Skeletal muscle satellite cell (primary cell): ENCODE measurements around the gene CMBL. TPM values are rescaled to one million over a fixed set of nuclear protein-coding genes. Genes with fewer than 3 reads are reported as not detected.

Experiments
- H3K27me3 ChIP-seq: 2 replicates; pipeline ENCODE4 v1.7.0; 2013; ENCODE audit warnings: low read length; ENCODE audit not compliant: control insufficient read depth, insufficient read depth
- H3K36me3 ChIP-seq: 2 replicates; pipeline ENCODE4 v1.7.0; 2013; ENCODE audit warnings: mild to moderate bottlenecking, control low read depth, low read length; ENCODE audit not compliant: insufficient read depth
- H3K4me1 ChIP-seq: 2 replicates; pipeline ENCODE4 v1.7.0; 2013; ENCODE audit warnings: low read length; ENCODE audit not compliant: control insufficient read depth, insufficient read depth
- H3K4me2 ChIP-seq: 2 replicates; pipeline ENCODE4 v1.7.0; 2013; ENCODE audit warnings: mild to moderate bottlenecking, low read length
- H3K4me3 ChIP-seq: 2 replicates; pipeline ENCODE4 v1.7.0; 2013; ENCODE audit warnings: low read length
- H3K9ac ChIP-seq: 2 replicates; pipeline ENCODE4 v1.7.0; 2013; ENCODE audit warnings: mild to moderate bottlenecking, low read depth, low read length, moderate library complexity
- H3K9me3 ChIP-seq: replicated peaks from 2 replicates; pipeline ENCODE4 v1.7.0; 2013; ENCODE audit warnings: mild to moderate bottlenecking, control low read depth, low read length
- small RNA-seq: library from RNA; depleted of rRNA; stranded (forward); fragments of <200 nt; gene quantifications from one replicate; pipeline ENCODE3, GENCODE V24; 2012

Gene CMBL

DNA sequence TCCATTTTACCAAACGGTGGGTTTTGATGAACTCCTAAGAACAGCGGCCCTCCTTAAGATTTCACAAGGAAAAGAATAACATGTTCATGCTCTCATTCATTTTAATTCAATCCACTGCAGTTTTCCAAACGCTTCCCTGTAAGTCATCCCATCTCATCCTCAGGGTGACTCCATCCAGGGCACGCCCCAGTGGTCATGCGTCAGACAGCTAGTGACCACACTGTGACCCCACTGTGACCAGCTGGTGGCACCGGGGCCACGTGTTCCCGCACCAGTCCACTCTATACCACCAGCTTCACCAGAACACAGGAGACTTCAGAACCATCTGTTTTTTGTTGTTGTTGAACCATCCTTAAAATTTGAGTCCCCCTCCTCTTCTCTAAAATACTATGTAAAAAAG lies 72.4 kb downstream of the CMBL start:
- H3K27me3 ChIP-seq: no peaks in the 10 kb centered on the region
- peaks cover 30% of the 10 kb centered on the region for H3K4me1 ChIP-seq
- H3K4me3 ChIP-seq: no peak overlapping the region
- H3K9me3 ChIP-seq: no peaks in the 10 kb centered on the region
- no peak overlapping the region for H3K9ac ChIP-seq
- H3K36me3 ChIP-seq: peaks cover 2% of the 10 kb centered on the region
- H3K4me2 ChIP-seq: no peak overlapping the region

DNA sequence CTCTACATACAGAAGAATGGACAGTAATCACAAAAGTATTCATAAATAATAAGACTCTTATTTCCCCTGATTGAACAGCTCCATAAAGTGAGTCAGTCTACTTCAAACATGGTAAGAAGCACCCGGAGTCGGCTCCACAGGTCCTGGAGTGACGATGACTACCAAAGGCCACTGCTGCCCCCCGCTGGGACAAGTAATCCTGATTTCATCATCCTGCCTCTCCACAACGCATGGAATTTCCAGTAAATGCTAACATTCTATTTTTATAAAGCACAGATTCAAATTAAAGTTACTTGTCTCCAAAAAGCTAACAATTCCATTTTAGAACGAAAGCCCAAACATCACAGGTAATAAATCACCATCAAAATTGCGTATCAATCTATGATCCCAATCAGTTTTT lies 74.2 kb downstream of the CMBL start:
- H3K9me3 ChIP-seq: no peaks in the 10 kb centered on the region
- no peak overlapping the region for H3K4me3 ChIP-seq
- H3K4me2 ChIP-seq: peak overlapping the region; percentile 59
- H3K9ac ChIP-seq: peak overlapping the region; percentile 74
- H3K36me3 ChIP-seq: peaks cover 2% of the 10 kb centered on the region
- no peaks in the 10 kb centered on the region for H3K27me3 ChIP-seq
- H3K4me1 ChIP-seq: peaks cover 48% of the 10 kb centered on the region

DNA sequence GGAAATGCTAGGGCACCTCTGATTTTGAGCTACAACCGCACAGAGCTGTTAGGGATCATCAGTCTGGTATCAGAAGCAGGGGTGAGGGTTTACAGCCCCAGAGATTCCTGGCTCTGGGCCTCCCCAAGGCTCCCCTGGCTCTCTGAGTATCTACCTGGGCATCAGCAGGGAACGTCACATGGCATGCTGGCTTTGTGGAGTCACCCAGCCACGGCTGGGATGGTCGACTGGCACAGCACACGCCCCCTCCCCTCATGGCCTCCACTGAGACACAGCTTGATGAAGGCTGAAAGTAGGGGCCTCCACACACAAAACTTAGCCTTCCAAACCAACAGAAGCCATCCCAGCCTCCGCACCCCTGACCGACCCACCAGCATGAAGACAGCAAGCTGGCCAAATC lies 74.7 kb downstream of the CMBL start:
- peaks cover 2% of the 10 kb centered on the region for H3K36me3 ChIP-seq
- peak overlapping the region; percentile 45 for H3K4me2 ChIP-seq
- no peak overlapping the region for H3K4me3 ChIP-seq
- no peaks in the 10 kb centered on the region for H3K27me3 ChIP-seq
- H3K9me3 ChIP-seq: no peaks in the 10 kb centered on the region
- peak overlapping the region; percentile 17 for H3K9ac ChIP-seq
- H3K4me1 ChIP-seq: peaks cover 48% of the 10 kb centered on the region

DNA sequence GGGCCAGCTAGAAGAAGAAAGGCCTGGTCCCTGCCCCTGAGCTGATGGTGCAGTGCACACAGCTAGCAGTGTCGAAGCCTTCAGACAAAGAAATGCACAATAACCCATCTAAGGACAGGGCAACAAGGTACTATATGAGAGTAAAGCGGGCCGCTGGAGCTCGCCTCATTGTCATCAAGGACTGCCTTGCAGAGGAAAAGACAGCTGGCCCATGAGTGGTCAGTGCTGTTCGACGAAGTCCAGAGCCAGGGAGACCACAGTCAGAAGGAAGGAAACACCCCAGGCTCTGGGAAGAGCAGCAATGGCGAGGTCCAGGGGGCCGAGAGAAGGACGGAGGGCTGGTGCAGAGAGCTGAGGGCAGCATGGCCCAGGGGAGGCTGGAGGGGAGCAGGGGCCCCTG lies 75.3 kb downstream of the CMBL start:
- Histone ChIP-seq H3K9me3 (no peaks in the 10 kb centered on the region), H3K4me2 (no peak overlapping the region), H3K4me1 (peaks cover 55% of the 10 kb centered on the region), H3K27me3 (no peaks in the 10 kb centered on the region), H3K4me3 (no peak overlapping the region), H3K9ac (no peak overlapping the region), H3K36me3 (peaks cover 2% of the 10 kb centered on the region)

DNA sequence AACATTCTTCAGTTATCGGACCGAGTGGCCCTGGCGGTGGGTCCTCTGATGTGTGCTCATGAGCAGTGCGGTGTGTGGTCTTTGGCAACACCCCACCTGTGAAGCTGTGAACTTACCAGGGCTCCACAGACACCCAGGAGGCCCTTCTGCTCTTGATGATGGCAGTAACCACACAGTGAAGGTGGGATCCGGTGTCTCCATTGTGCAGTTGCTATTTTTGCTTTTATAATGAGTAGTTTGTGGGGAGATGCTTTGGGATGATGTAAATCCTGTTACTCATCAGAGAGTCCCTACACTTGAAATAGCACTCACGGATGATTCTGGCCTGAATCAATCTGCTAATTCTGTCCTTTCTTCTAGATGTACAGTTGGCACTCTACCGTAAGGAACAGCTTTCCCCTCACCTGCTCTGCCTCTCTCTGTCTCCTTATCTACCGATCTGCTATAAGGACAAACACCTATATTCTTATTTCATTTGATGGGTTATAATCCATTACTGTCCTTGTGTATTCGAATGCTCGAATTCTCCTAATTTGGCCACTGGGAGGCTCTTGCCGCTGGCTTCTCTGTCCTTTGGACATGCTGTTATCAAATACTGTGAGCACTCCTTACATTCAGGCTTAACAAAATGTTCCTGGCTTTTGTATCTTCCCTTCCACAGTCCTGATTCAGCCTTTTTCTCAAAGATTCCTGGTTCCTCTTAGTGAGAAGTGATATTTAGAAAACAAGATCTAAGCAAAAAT lies 78.2 kb downstream of the CMBL start:
- Histone ChIP-seq H3K4me3 (peak overlapping the region; percentile 20), H3K9ac (peak overlapping the region; percentile 46), H3K36me3 (no peaks in the 10 kb centered on the region), H3K4me1 (peaks cover 50% of the 10 kb centered on the region), H3K4me2 (peak overlapping the region; percentile 35), H3K9me3 (no peaks in the 10 kb centered on the region), H3K27me3 (no peaks in the 10 kb centered on the region)

DNA sequence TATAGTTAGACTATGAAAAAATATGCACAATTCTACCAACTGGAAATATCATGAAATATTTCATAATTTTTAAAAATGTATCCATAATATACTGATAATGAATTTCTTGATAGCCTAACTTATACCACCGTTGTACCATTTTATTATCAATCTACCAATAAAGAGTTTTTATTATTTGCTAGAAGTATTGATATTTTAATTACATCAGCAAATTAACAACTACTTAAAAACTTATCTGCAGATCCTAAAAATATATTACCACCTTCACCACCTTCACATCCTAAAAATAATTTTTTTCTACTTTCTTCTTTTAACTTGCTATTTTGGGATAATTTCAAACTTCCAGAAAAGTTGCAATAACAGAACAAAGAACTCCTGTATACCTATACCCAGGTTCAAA lies 79.4 kb downstream of the CMBL start:
- Histone ChIP-seq H3K4me3 (no peak overlapping the region), H3K9ac (no peak overlapping the region), H3K9me3 (no peaks in the 10 kb centered on the region), H3K36me3 (no peaks in the 10 kb centered on the region), H3K4me1 (peaks cover 44% of the 10 kb centered on the region), H3K27me3 (no peaks in the 10 kb centered on the region), H3K4me2 (no peak overlapping the region)

Small RNA genes lying within 50 kb of the gene (small RNA-seq; reads per million reads assigned to genes)
- not detected for gene RF00019
